Endothelial cell of umbilical vein (primary cell): Measurements from ENCODE around the gene M1AP. TPM values are rescaled to one million over a fixed set of nuclear protein-coding genes. Genes with fewer than 3 reads are reported as not detected.

Source experiments
- BruUV-seq: library from RNA; stranded (reverse); fragments of 400-500 nt; replicated peaks from 2 replicates; lab custom pipeline; 2021; lab: Mats Ljungman, UMichigan
- CTCF ChIA-PET: fragments of 300-600, 350-600 bp; sonication (Branson Sonifier 250); formaldehyde crosslinking; loops from one replicate; lab custom pipeline; 2021; ENCODE audit warnings: antibody characterized with exemption, inconsistent platforms; lab: Charles Lee
- POLR2A ChIA-PET: fragments of 300-600, 350-600 bp; sonication (Branson Sonifier 250); formaldehyde crosslinking; loops from one replicate; lab custom pipeline; 2021; ENCODE audit warnings: antibody characterized with exemption, inconsistent platforms; lab: Charles Lee
- DNase-seq: peaks from one replicate; pipeline ENCODE4 v3.0.0-alpha.2; 2011; ENCODE audit warnings: low read depth, low spot score
- FAIRE-seq: peaks from 2 replicates; lab custom pipeline; 2011; peaks lifted over from hg19 to GRCh38; lab: Jason Lieb, UNC
- H2AFZ ChIP-seq: 2 replicates; pipeline ENCODE4 v1.6.0; 2012; ENCODE audit warnings: low read depth, low read length, control low read depth, inconsistent platforms
- H3K27ac ChIP-seq: 2 replicates; pipeline ENCODE4 v1.5.1; 2011; ENCODE audit warnings: low read depth, mild to moderate bottlenecking, control low read depth, low read length, moderate library complexity; ENCODE audit not compliant: insufficient read depth
- H3K27me3 ChIP-seq, 2 experiments: 2 replicates each; pipeline versions ENCODE4 v1.6.0 to v1.6.1; 2011; ENCODE audit warnings: low read length in 2 of 2, mixed read lengths in 1 of 2; ENCODE audit not compliant: control insufficient read depth in 2 of 2, insufficient read depth in 2 of 2
- H3K36me3 ChIP-seq, 2 experiments: 2 replicates in 1 of 2; 3 replicates in 1 of 2; pipeline ENCODE4 v1.5.1; 2011; ENCODE audit warnings: low read length in 2 of 2, mild to moderate bottlenecking in 1 of 2, moderate library complexity in 1 of 2; ENCODE audit not compliant: control insufficient read depth in 2 of 2, insufficient read depth in 2 of 2; ENCODE audit errors: extremely low read depth in 1 of 2
- H3K4me1 ChIP-seq: 3 replicates; pipeline ENCODE4 v1.5.1; 2011; ENCODE audit warnings: mild to moderate bottlenecking, low read length; ENCODE audit not compliant: control insufficient read depth, insufficient read depth; ENCODE audit errors: extremely low read depth
- H3K4me2 ChIP-seq: 2 replicates; pipeline ENCODE4 v1.6.1; 2011; ENCODE audit warnings: low read length, control low read depth, mixed read lengths; ENCODE audit not compliant: insufficient read depth
- H3K4me3 ChIP-seq, 3 experiments: fragments of 200-600 bp in 1 of 3; sonication (generic), shearing (Covaris generic) in 1 of 3; replicated peaks in 1 of 3; 2 replicates each; pipeline ENCODE4 v1.5.1; 2011 to 2016; ENCODE audit warnings: control low read depth in 3 of 3, low read length in 3 of 3, mild to moderate bottlenecking in 2 of 3, inconsistent platforms in 1 of 3, low read depth in 1 of 3, moderate library complexity in 1 of 3; ENCODE audit not compliant: insufficient read depth in 1 of 3
- H3K79me2 ChIP-seq: 2 replicates; pipeline ENCODE4 v1.6.0; 2012; ENCODE audit warnings: low read length, inconsistent platforms; ENCODE audit not compliant: control insufficient read depth, insufficient read depth
- H3K9ac ChIP-seq: replicated peaks from 2 replicates; pipeline ENCODE3; 2011; ENCODE audit warnings: low read length, control low read depth; ENCODE audit not compliant: insufficient read depth; ENCODE audit errors: extremely low read depth
- H3K9me1 ChIP-seq: replicated peaks from 3 replicates; pipeline ENCODE4 v1.6.0; 2011; ENCODE audit warnings: mild to moderate bottlenecking, low read length; ENCODE audit not compliant: control insufficient read depth, insufficient read depth; ENCODE audit errors: extremely low read depth
- H3K9me3 ChIP-seq: replicated peaks from 2 replicates; pipeline ENCODE4 v1.5.1; 2012; ENCODE audit warnings: low read length, inconsistent platforms; ENCODE audit not compliant: control insufficient read depth, insufficient read depth
- H4K20me1 ChIP-seq: replicated peaks from 2 replicates; pipeline ENCODE3; 2011; ENCODE audit warnings: mild to moderate bottlenecking, low read length; ENCODE audit not compliant: control insufficient read depth, insufficient read depth; ENCODE audit errors: extremely low read depth
- EZH2 ChIP-seq: IDR thresholded peaks from 2 replicates; pipeline ENCODE4 v1.6.1; 2012; ENCODE audit warnings: borderline replicate concordance, low read depth, mild to moderate bottlenecking, moderate library complexity, low read length, inconsistent platforms; ENCODE audit not compliant: severe bottlenecking
- FOS ChIP-seq: IDR thresholded peaks from 2 replicates; pipeline ENCODE4 v1.6.1; 2011; ENCODE audit warnings: mild to moderate bottlenecking, low read length, moderate library complexity, borderline replicate concordance; ENCODE audit not compliant: insufficient read depth
- GATA2 ChIP-seq: IDR thresholded peaks from 2 replicates; pipeline ENCODE4 v1.7.0; 2011; ENCODE audit warnings: low read depth, mild to moderate bottlenecking, moderate library complexity, mixed read lengths, low read length; ENCODE audit not compliant: insufficient read length, insufficient read depth
- JUN ChIP-seq: IDR thresholded peaks from 2 replicates; pipeline ENCODE4 v1.6.1; 2011; ENCODE audit warnings: borderline replicate concordance, low read depth; ENCODE audit not compliant: insufficient read length, insufficient read depth
- MYC ChIP-seq: IDR thresholded peaks from one replicate; pipeline ENCODE4 v1.6.1; 2011; ENCODE audit warnings: mild to moderate bottlenecking, low read depth, low read length
- POLR2A ChIP-seq: IDR thresholded peaks from 2 replicates; pipeline ENCODE4 v1.6.1; 2012; ENCODE audit warnings: low read depth, mild to moderate bottlenecking, control low read depth, low read length
- POLR2AphosphoS5 ChIP-seq: IDR thresholded peaks from 2 replicates; pipeline ENCODE4 v1.6.1; 2012; ENCODE audit warnings: low read depth, mild to moderate bottlenecking, control low read depth, low read length, moderate library complexity; ENCODE audit not compliant: insufficient read depth
- dilution Hi-C: fragments of 300-500 bp; cut with MboI; formaldehyde crosslinking; loops from one replicate; pipeline ENCODE4 v1.15.0; 2019; ENCODE audit warnings: low sequenced_read_pairs; ENCODE audit not compliant: extremely low pct_ligation_motif_present
- intact Hi-C: fragments of 100-400 bp; cut with micrococcal nuclease; formaldehyde crosslinking; loops from one replicate; pipeline ENCODE4 v1.10.0; 2022
- polyA plus RNA-seq, 4 experiments: library from polyadenylated mRNA; depleted of rRNA in 3 of 4; stranded (reverse) in 3 of 4; unstranded in 1 of 4; fragments of >200 nt; gene quantifications; 2 replicates each; pipeline versions ENCODE4 v1.2.1 to v1.2.3, GENCODE V29; 2011 to 2012; ENCODE audit warnings: missing spikeins in 1 of 4
- total RNA-seq: library from RNA; stranded (reverse); gene quantifications from 2 replicates; pipeline ENCODE4 v1.2.3, GENCODE V29; 2021
- TF ChIP-seq, protein P1 (sequence below), 2 donors: IDR thresholded peaks; 1 replicate in 1 of 2; 2 replicates in 1 of 2; pipeline ENCODE4 v1.5.1; 2011; ENCODE audit warnings: low read length in 2 of 2, mild to moderate bottlenecking in 2 of 2, moderate library complexity in 2 of 2, control low read depth in 1 of 2, inconsistent platforms in 1 of 2, low read depth in 1 of 2; ENCODE audit not compliant: insufficient read depth in 1 of 2; ENCODE audit errors: extremely low read depth in 1 of 2
- TF ChIP-seq, protein P2 (sequence below): IDR thresholded peaks from 2 replicates; pipeline ENCODE4 v1.6.1; 2011; ENCODE audit not compliant: insufficient read depth, insufficient read length

The M1AP gene
- total and polyA plus RNA-seq, 2 donors (not counting 3 experiments of a cell fraction or from before 2014, with no cell fraction given) = 0.04 TPM; not detected in 1

DNA sequence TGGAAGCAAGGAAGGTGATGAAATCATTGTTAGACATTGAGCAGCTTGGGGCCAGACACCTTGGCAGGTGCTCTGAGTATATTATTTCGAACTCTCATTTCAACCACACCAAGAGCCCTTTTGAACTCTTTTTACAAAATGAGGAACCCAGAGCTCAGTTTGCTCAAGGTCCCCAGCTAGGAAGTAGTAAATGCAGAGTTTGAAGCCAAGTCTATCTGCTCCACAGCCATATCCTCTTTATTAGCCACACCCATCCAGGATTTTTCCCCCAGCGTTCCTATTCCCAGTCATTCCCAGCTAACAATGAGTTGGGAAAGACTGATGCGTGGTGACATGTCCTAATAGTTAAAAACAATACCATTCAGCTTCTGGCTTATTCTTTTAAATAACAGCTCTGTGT is 46.2 kb upstream of the M1AP start:
- no peak overlapping the region for H3K4me2 ChIP-seq
- peaks cover 12 to 21% of the 10 kb centered on the region in 2 experiments for H3K27me3 ChIP-seq
- no peaks in the 10 kb centered on the region for H4K20me1 ChIP-seq
- no peak overlapping the region for H3K4me3 ChIP-seq
- DNase-seq (no peak), FAIRE-seq (no peak)
- intact Hi-C loops (no loop called here), dilution Hi-C loops (no loop called here)
- H3K79me2 ChIP-seq = no peaks in the 10 kb centered on the region
- no peaks in the 10 kb centered on the region for H3K36me3 ChIP-seq
- no peak overlapping the region for H2AFZ ChIP-seq
- no peak for TF ChIP-seq MYC
- TF ChIP-seq, protein P1, sequence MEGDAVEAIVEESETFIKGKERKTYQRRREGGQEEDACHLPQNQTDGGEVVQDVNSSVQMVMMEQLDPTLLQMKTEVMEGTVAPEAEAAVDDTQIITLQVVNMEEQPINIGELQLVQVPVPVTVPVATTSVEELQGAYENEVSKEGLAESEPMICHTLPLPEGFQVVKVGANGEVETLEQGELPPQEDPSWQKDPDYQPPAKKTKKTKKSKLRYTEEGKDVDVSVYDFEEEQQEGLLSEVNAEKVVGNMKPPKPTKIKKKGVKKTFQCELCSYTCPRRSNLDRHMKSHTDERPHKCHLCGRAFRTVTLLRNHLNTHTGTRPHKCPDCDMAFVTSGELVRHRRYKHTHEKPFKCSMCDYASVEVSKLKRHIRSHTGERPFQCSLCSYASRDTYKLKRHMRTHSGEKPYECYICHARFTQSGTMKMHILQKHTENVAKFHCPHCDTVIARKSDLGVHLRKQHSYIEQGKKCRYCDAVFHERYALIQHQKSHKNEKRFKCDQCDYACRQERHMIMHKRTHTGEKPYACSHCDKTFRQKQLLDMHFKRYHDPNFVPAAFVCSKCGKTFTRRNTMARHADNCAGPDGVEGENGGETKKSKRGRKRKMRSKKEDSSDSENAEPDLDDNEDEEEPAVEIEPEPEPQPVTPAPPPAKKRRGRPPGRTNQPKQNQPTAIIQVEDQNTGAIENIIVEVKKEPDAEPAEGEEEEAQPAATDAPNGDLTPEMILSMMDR (IDR thresholded peaks at IDR 0.05; ENCODE audit: extremely low read depth in 1 of 2, insufficient read depth in 1 of 2, low read depth in 1 of 2, low read length in 2 of 2) = no peak
- TF ChIP-seq JUN = no peak
- no peak for TF ChIP-seq EZH2
- TF ChIP-seq POLR2A = no peak
- TF ChIP-seq GATA2 = no peak
- TF ChIP-seq FOS = no peak
- TF ChIP-seq, protein P2, sequence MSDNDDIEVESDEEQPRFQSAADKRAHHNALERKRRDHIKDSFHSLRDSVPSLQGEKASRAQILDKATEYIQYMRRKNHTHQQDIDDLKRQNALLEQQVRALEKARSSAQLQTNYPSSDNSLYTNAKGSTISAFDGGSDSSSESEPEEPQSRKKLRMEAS = no peak
- no peak for TF ChIP-seq POLR2AphosphoS5
- no TSS peak for BruUV-seq
- H3K9me3 ChIP-seq = no peaks in the 10 kb centered on the region
- CTCF ChIA-PET = interaction anchor here (0.6 to 1.8 kb wide), 3 partner anchors 22 to 181 kb away, joined by 3 to 9 read pairs (median 5); no protein-coding TSS in a partner anchor
- POLR2A ChIA-PET = no interaction called here
- H3K27ac ChIP-seq = no peak overlapping the region
- no peak overlapping the region for H3K9ac ChIP-seq
- no peaks in the 10 kb centered on the region for H3K4me1 ChIP-seq
- no peaks in the 10 kb centered on the region for H3K9me1 ChIP-seq
